GM19463 (cell line): Measurements from ENCODE around the gene BIRC7.
"Not testable (repeated sequence)": the region's sequence is repeated elsewhere in the genome, so short reads cannot be mapped to it uniquely, and the experiment has no call there.

ENCODE experiments used
- ATAC-seq: cut with Tn5 transposase; IDR thresholded peaks from one replicate; pipeline ENCODE4 v1.9.1; 2021; ENCODE audit warnings: mild to moderate bottlenecking, moderate library complexity; ENCODE audit not compliant: unreplicated experiment

The BIRC7 gene

DNA sequence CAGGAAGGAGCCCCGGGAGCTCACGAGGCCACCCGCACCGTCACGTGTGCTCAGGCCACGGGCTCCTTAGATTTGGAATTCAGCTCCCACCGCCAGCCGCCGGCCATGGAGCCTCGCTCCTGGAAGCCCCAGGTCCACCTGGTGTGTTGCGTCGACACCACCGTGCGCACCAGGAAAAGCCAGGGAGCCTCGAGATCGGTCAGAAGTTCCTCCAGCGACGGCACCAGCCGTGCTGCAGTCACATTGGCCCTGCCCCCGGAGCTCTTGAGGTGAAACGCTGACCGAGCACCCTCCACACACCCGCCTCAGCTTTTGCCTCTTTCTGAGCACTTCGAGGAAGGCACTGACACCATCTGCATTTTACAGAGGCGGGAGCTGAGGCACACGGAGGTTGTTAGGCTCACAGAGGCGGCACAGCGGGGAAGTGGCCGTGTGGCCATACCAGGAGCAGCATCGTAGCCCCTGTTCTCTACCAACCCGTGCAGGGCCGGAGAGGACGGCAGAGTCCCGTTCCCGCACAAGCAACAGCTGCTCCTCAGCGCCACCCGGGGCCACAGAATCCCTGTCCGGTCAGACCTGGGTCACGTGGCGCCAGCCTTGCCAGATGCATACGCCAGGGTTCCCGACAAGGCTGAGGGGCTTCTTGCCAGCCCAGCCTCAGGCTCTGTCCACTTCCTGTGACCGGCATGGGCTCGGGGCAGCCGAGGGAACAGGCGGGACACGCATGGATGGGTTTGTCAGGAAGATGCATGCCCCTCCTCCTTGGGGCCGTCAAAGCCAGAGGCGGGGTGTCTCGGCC is 11.0 kb downstream of the BIRC7 start:
- no peak for ATAC-seq

DNA sequence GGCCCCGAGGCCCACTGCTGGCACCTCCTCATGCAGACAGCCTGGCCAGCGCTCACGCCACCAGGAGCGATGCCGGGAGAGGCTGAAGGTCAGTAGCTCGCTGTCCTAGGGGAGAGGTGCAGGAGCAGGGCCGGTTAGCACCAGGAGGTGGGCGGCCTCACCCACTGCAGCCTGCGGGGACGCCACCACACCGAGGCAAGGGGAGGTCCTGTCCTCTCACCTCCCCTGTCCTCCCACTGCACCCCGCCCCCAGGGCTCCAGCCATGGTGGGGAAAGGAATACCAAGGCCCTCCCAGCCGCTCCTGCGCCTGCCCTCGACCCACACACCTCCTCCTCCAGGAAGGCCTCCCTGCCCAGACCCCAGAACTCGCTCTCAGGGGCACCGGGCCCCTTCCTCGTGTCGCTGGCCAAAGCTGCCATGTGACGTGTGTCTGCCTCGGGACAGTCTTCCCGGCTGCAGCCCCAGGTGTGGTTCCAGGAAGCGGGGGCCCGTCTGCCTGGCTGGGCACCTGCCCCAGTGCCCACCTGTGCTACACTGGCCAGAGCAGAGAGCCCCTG is 12.0 kb downstream of the BIRC7 start:
- no peak for ATAC-seq

DNA sequence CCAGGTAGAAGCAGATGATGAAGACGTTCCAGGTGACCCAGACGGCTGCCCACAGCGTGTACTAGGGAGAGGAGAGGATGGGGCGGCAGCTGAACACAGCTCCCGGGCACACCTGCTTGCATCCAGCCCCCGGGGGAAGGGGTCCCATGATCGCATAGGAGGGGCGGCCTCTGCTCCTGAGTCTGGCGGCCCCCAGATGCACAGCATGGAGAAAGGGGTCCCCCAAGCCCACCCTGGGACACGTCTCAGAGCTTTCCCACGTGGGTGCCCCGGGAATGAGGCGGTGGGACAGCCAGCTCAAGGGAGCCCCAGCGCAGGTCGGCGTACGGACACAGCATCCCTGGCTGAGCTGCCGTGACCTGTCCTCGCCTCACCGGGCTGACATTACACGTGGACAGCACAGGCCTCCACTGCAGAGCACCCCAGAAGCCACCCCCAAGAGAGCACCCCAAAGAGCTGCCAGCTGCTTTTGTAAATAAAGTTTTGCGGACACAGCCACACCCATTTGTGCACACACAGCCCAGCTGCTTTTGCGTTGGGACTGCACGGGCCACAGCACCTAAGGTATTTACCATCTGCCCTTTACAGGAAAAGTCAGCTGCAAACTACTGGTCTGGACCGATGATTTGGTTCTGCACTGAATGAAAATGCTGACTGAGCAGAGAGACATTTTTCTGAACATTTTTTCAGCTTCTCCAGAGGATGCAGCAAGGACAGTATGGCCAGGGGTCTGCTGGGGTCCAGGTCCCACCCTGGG is 13.3 kb downstream of the BIRC7 start:
- no peak for ATAC-seq

DNA sequence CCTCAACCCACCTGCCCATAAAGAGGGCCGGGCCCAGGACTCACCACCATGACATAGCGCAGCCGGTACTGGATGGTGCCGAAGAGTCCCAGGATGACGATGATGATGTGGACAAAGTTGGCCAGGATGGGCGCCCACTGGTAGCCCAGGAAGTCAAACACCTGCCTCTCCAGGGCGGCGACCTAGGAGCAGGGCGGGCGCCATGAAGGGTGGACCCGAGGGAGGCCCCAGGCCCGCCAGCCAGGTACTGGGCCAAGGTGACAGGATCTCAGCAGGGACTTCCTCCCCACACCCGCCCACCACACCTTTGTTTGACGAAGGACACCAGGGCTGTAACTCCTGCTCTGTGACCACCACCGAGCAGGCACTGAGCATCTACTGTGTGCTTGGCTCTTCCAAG is 14.2 kb downstream of the BIRC7 start:
- no peak for ATAC-seq

DNA sequence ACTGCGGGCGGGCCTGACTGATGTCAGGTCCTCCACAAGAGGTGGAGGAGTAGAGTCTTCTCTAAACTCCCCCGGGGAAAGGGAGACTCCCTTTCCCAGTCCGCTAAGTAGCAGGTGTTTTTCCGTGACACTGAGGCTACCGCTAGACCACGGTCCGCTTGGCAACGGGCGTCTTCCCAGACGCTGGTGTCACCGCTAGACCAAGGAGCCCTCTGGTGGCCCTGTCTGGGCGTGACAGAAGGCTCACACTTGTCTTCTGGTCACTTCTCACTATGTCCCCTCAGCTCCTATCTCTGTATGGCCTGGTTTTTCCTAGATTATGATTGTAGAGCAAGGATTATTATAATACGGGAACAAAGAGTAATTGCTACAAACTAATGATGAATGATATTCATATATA is 15.6 kb downstream of the BIRC7 start:
- not testable (repeated sequence) for ATAC-seq

DNA sequence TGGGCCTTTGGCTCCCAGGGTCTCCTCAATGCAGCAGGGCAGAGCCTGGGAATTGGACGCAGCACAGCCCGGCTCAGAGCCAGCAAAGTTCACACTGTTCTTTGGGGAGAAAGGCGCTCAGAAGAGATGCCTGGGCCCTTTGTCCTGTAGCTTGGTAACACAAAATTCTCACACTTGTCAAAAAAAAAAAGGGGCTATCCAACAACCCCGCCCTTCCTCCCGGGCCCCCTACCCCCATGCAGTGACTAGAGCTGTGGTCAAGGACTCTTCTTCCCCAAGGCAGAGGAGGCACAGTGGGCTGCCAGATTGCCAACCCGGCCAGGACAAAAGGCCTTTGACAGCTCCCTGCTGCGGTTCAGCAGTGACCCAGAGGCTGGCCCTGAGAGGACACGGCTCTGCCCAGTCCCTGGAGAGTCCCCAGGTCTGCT is 16.6 kb downstream of the BIRC7 start:
- ATAC-seq = no peak

DNA sequence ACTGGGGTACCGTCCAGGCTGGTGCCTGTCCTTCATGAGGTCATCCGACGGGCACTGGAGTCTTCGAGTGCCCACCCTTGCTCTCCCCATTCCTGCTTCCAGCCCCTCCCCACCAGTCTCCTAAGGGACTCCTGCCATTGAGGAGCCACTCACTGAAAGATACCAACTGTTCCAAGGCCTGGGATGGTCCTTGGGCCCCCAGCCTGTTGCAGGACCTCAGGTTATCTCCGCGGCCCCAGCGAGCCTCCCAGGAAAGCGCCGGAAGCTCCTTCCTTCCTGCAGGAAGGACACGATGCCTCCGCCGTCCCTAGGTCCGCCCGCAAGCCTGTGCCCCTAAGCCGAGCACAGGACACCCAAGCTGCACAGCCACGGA is 17.3 kb downstream of the BIRC7 start:
- ATAC-seq = no peak

DNA sequence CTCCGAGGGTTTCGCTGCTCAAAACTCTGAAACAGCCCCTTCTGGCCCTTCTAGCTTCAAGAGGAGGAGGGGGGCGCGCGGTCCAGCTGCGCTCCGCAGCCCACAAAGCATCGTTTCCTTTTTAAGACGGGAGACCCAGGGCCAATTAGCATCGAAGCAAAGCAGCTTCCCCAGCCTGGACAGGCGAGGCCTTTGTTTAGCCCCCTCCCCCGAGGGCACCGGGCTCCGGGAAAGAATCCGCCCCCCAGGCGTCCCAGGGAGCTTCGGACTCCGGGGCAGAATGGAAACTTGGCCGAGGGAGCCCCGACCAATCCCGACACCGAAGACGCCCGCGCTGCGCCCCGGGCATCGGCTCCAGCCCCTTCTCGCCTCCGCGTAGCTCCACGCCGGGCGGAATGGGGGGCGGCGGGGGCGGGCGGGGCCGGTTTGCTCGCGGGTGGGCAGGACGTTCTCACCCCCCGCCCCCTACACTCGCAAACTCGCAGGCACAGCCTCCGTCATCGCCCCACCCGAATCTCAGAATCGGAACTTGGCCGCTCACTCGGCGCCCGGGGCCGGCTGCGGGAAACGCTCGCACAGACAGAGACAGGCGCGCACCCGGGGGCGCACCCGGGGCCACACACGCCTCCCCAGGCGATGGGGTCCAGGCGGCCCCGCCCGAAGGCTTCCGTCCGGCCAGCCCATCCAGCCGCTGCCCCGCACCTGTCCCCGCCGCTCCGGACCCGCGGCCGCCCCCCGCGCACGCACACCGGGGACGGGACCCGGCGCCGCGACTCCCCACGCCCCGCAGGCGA is 17.9 kb downstream of the BIRC7 start:
- no peak for ATAC-seq

DNA sequence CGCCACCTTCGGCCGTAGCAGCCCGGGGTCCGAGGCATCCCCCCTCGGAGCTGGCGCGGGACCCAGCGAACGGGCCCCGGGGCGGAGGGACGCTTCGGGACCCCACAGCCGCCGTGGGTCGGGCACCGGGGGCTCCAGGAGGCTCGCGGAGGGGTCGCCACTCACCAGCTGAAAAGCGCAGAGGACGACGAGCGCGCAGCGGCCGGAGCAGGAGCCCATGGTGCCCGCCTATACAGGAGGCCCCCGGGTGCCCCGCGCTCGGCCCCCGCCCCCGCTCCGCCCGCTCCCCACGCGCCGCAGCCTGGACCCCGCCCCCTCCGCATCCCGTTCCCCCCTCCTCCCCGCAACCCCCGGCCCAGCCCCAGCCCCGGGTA is 18.5 kb downstream of the BIRC7 start, which contains the start of gene NKAIN4:
NKAIN4 (minus strand) TSS at position 232 of the 374 bp plus-strand sequence; CDS start at position 219, 13 bp downstream.
- ATAC-seq = no peak

DNA sequence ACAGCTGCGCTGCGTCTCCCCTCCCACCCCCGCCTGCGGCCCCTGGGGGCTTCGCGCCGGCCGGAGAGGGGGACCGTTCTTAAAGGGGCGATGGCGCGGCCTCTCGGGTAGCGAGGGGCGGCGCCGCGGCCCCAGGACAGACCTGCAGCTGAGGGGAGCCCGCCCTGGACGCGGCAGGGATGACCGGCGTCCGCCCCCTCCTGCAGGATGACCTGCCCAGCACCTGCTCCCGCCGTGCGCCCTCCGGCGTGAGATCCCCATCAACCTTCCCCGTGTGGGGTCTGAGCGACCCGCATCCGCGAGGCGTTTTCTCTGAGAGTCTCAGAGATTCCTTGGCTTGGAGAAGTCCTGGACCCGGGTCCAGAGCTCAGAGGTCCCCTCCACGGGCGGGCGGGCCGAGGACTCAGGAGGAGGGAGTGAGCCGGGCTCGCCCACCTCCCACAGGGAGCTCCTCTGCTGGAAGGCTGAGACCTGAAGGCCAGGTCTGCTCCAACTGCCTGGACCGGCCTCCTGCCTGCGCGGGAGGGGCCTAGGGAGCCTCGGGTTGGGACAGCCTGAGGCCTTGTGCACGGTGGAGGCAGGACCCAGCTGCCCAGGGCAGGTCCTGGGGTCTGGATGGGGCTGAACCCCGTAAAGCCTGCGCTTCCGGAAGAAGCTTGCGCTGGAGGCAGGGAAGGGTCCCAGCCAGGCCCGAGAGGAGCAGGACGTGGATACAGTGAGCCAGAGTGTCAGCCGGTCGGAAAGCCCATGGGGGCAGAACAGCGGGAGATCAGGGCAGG is 19.1 kb downstream of the BIRC7 start:
- ATAC-seq = no peak

DNA sequence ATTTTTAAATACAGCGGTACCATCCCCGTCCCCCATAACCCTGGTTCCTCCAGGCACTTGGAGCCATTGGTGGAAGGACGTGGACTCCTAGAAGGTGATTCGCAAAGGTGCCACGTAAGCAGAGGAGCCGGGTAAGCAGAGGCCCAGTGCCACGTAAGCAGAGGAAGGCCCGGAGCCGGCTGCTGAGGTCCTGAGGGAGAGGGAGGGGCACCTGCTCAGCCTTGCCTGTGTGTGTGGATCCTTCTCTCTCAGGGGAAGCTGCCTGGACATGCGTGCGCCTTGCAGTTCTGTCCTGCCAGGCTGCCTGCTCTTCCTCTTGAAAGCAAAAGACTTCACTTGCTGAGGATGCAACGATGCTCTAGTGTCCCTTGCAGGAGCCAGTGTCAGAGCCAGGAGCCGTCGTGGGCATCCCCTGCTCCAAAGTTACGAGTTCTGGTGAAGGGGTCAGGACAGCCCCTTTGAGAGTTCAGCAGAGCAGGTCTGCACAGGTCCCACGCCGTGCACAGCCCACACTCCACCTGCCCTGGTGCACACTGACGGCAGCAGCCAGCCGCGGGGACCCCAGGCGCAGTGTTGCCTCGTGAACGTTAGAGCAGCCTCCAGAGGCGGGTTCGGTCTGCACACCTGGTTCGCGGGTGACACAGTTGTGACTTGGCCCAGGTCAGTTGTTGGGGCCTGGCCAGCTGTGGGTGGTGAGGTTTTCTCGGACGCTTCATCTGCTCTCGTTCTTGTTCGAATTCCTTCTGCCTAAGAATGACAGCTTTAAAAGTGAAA is 20.4 kb downstream of the BIRC7 start:
- no peak for ATAC-seq

DNA sequence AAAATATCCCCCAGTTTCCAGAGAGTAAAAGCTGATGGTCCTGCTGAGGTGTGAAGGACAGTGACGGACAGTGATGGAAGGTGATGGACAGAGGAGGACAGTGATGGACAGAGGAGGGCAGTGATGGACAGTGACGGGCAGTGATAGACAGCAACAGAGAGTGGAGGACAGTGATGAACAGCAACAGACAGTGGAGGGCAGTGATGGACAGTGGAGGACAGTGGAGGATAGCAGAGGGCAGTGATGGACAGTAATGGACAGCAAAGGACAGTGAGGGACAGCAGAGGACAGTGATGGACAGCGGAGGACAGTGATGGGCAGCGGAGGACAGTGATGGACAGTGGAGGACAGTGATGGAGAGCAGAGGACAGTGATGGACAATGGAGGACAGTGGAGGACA is 21.2 kb downstream of the BIRC7 start:
- ATAC-seq = no peak

DNA sequence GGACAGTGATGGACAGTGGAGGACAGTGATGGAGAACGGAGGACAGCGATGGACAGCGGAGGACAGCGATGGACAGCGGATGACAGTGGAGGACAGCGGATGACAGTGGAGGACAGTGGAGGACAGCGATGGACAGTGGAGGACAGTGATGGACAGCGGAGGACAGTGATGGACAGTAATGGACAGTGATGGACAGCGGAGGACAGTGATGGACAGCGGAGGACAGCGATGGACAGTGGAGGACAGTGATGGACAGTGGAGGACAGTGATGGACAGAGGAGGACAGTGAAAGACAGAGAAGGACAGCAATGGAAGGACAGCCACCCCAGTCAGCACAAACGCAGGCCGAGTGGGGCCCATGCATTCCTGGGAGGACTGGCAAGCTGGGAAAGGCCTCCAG is 21.9 kb downstream of the BIRC7 start:
- no peak for ATAC-seq

DNA sequence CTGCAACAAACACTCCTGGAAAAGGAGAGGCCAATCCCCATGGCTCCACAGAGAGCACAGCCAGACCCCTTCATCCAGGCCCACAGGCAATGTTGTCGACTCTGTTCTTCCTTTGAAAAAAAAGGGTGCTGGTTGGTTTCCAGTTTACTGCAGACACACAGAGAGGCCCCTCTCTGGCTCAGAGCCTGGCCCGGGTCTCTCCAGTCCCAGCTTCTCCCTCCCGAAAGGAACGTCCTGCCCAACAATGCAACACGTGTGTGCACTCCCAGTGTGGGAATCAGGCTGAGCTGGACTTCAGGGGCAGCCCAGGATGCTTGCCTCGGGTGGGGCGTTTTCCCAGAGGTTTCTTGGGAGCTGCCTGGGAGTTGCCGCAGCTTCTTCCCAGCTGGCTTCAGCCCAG is 23.1 kb downstream of the BIRC7 start:
- ATAC-seq = no peak

DNA sequence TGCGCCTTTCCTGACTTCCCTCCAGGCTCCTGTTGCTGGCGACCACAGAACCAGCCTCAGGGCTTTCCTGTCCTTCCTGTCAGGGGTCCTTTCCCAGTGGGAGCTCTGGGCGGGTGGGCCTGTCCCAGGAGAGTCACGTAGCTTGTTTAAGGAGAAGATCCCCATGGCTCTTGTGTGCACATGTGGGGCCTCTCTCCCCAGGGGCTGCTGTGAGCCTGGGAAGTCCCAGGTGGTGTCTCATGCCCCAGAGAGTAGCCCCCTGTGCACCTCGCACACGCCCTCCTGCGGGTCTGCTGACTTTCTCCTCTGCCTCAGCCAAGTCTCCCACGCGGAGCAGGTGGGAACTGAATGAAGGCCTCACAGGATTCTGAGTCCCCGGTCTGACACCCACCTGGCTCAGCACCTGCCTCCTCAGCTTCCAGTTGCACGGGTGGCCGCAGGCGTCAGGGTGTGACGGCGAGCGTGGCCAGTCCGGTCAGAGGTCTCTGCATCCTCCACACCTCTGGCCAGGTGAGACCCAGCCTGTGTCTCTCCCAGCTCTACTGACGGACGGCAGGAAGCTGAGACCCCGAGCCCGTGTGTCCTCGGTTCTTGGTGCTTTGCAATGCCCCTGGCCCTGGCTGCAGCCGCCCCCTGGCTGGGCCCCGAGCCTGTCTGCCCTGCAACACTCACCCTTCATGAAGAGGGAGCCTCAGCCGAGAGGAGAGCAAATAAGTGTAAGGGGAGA is 24.2 kb downstream of the BIRC7 start:
- no peak for ATAC-seq

DNA sequence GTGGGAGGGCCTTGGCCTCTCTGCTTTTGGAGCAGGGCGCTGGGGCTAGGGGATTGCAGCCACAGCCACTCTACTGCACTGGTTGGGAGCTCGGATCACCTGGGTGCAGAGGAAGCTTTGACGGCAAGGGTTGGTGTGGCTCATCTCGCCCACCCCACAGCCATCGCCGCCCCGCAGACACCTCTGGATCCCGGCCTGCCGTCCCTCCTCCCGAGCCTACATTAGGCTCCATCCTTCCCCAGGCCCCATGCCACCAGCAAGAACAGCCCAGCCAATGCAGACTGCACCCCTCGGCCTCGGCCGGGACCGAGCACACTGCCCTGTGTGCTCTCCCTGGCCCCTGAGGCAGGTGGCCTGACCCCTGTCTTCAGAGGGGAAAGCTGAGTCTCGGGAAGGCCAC is 24.8 kb downstream of the BIRC7 start:
- ATAC-seq = no peak

DNA sequence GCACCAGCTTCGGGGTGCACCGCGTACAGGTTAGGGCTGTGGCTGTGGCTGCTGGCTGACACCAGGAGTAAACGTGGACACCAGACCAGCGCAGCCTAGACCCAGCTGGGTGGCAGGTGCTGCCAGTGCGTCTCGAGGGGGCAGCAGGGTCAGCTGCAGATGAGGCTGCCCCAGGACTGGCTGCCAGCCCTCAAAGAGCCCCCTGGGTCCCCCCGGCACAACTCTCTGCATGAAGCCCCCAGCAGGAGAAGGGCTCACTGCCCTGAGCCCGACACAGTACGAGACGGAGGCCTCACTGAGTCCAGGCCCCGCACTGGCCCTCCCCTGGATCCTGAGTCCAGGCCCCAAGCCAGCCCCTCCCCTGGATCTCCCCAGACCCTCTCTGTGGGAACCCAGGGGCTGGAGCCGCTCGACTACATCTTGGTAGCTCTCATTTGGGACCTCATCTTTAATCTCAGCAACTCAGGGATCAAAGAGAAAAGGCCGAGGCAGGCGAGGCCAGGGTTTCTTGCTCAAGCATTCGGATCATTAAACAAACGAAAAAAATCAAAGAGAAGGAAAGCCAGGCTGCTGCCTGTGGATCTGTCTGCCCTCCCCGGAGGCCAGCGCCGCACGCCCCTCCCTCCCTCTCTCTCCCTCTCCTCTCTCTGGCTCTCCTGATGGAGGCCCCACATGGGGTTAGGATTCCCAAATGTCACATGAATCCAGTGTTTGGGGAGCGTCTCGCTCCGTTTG is 25.5 kb downstream of the BIRC7 start:
- no peak for ATAC-seq

DNA sequence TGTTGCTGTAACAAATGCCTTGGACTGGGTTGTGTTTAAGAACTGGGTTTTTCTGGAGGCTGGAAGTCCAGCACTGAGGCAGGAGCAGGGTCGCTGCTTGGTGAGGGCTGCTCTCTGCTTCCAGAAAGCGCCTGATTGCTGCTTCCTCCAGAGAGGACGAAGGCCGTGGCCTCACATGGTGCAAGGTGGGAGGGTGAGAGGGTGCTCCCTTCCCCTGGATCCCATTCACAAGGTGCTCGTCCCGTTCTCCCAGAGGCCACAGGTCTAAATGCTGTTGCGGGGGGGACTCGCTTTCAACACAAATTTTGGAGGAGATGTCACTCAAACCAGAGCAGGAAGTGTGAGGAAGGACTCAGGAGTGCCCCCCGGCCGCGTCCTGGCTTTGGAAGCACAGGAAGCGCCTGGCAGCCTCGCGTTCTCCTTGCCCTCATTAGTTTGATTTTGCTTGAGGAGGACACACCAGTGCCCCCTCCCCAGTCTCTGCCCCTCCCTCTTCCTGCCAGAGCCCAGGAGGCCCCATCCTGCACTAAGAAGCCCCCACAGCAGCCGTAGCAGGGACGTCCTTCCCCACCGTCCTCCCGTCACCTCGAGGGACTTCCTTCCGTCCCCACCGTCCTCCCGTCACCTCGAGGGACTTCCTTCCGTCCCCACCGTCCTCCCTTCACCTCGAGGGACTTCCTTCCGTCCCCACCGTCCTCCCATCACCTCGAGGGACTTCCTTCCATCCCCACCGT is 26.3 kb downstream of the BIRC7 start:
- no peak for ATAC-seq
